Hematopoietic multipotent progenitor cell treated with erythropoietin and hydrocortisone succinate and interleukin-3 and kit ligand, for 17 days (in vitro differentiated cells): ENCODE measurements around the gene ST8SIA1.
"Not testable (repeated sequence)": the region's sequence is repeated elsewhere in the genome, so short reads cannot be mapped to it uniquely, and the experiment has no call there.

Source experiments
- DNase-seq: peaks from one replicate; pipeline ENCODE4 v3.0.0-alpha.2; 2015; ENCODE audit warnings: low spot score

The ST8SIA1 gene

GRCh38 chr12:22169376-22169775, 165.1 kb downstream of the ST8SIA1 start:
- DNase-seq: no peak

- no peak for DNase-seq
Observed at GRCh38 chr12:22164139-22164538, 170.4 kb downstream of the ST8SIA1 start.

- DNase-seq: no peak
Observed at GRCh38 chr12:22163594-22163993, 170.9 kb downstream of the ST8SIA1 start.

- no peak for DNase-seq
Observed at GRCh38 chr12:22160396-22161003, 174.0 kb downstream of the ST8SIA1 start.

- not testable (repeated sequence) for DNase-seq
Observed at GRCh38 chr12:22149286-22149685, 185.2 kb downstream of the ST8SIA1 start.

- not testable (repeated sequence) for DNase-seq
Observed at GRCh38 chr12:22146686-22147085, 187.8 kb downstream of the ST8SIA1 start.
